ENCODE results near the gene C12orf76.
A peak's percentile ranks its signal among the peaks of the same experiment; 100 is the strongest.
"Not testable (repeated sequence)": the region's sequence is repeated elsewhere in the genome, so short reads cannot be mapped to it uniquely, and the experiment has no call there.

C12orf76 gene

DNA sequence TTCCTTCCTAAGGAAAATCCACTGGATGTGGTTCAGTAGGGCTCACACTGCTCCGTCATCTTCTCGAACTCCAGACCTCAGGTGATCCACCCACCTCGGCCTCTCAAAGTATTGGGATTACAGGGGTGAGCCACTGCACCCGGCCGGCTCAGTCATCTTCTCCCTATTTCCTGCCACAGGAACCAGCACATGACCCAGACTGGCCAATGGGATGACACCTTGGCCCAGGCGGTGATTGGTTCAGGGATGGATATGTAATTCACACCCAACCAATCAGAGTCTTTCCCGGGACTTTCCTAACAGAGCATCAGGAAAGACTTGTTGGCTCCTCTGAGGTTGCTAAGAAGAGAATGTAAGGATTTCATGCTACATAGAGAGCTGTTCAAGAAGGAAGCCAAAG, 19.2 kb upstream of the C12orf76 start:
- H3K4me1 ChIP-seq (ENCODE audit: control insufficient read depth, insufficient read depth, low read length, poor library complexity, severe bottlenecking), result no peaks in the 10 kb centered on the region
- no peaks in the 10 kb centered on the region for H3K36me3 ChIP-seq (ENCODE audit: control insufficient read depth, insufficient read depth, low read length)
- H3K9me3 ChIP-seq (ENCODE audit: control insufficient read depth, low read length), result no peaks in the 10 kb centered on the region
- H3K27ac ChIP-seq (ENCODE audit: insufficient read depth, low read length, poor library complexity, severe bottlenecking), result no peak overlapping the region
- DNase-seq, result no peak
- H3K27me3 ChIP-seq (replicated peaks; ENCODE audit: control insufficient read depth, insufficient read depth, low read length, poor library complexity, severe bottlenecking), result no peaks in the 10 kb centered on the region
- H3K4me3 ChIP-seq (ENCODE audit: insufficient read depth, low read depth, low read length, poor library complexity, severe bottlenecking), result no peak overlapping the region

DNA sequence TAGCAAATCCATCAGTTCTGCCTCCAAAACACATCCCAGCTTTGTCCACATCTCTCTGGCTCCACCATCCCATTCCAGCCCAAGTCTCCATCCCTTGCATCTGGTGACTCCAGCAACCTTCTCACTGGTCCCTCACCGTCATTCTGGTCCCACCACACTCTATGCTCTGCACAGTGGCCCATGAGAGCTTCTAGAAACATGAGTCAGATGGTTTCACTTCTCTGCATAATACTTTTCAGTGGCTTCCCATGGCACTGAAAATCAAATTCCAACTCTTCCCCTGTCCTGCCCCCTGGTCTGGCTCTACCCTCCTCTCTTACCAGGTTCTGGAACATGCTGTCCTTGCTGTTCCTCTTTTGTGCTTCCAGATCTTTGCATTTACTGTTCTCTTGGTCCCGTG, 17.2 kb upstream of the C12orf76 start:
- Histone ChIP-seq H3K4me3 (ENCODE audit: insufficient read depth, low read depth, low read length, poor library complexity, severe bottlenecking) (no peak overlapping the region), H3K4me1 (ENCODE audit: control insufficient read depth, insufficient read depth, low read length, poor library complexity, severe bottlenecking) (no peaks in the 10 kb centered on the region), H3K36me3 (ENCODE audit: control insufficient read depth, insufficient read depth, low read length) (no peaks in the 10 kb centered on the region), H3K27me3 (replicated peaks; ENCODE audit: control insufficient read depth, insufficient read depth, low read length, poor library complexity, severe bottlenecking) (no peaks in the 10 kb centered on the region), H3K27ac (ENCODE audit: insufficient read depth, low read length, poor library complexity, severe bottlenecking) (no peak overlapping the region), H3K9me3 (ENCODE audit: control insufficient read depth, low read length) (no peaks in the 10 kb centered on the region)
- DNase-seq, result no peak

DNA sequence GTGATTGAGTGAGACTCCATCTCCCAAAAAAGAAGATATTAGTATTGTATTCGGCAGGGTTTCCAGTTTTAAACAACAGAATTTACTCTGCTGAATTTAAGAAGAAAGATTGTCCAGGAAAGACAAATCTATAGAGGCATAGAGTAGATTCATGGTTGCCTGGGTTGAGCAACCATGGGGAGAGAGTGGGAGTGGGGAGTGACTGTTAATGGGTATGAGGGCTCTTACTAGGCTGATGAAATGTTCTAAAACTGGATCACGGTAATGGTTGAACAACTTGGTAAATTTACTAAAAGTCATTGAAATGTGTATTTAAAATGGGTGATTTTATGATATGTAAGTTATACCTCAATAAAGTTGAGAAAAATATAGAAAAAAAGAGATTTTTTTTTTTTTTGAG, 13.9 kb upstream of the C12orf76 start:
- Histone ChIP-seq H3K27ac (ENCODE audit: insufficient read depth, low read length, poor library complexity, severe bottlenecking) (no peak overlapping the region), H3K4me3 (ENCODE audit: insufficient read depth, low read depth, low read length, poor library complexity, severe bottlenecking) (no peak overlapping the region), H3K9me3 (ENCODE audit: control insufficient read depth, low read length) (no peaks in the 10 kb centered on the region), H3K27me3 (replicated peaks; ENCODE audit: control insufficient read depth, insufficient read depth, low read length, poor library complexity, severe bottlenecking) (no peaks in the 10 kb centered on the region), H3K36me3 (ENCODE audit: control insufficient read depth, insufficient read depth, low read length) (no peaks in the 10 kb centered on the region), H3K4me1 (ENCODE audit: control insufficient read depth, insufficient read depth, low read length, poor library complexity, severe bottlenecking) (no peaks in the 10 kb centered on the region)
- DNase-seq, result no peak

DNA sequence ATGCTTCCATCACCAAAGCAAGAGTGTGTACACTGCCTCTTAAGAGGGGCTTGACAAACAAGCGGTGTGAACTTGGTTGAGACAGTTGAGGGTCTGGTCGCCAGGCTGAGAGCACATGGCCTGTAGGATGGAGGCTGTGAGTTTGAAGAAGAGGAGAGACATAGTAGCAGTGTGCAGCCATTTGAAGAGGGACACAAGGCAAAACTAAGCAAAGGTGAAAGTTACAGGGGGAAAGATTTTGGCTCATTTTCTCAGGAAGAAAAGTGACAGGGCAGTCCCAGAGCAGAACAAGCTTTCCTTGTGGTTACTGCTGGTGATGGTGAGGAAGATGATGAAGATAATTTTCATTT, 11.3 kb upstream of the C12orf76 start:
- DNase-seq, result no peak
- H3K9me3 ChIP-seq (ENCODE audit: control insufficient read depth, low read length), result no peaks in the 10 kb centered on the region
- H3K27me3 ChIP-seq (replicated peaks; ENCODE audit: control insufficient read depth, insufficient read depth, low read length, poor library complexity, severe bottlenecking), result no peaks in the 10 kb centered on the region
- no peak overlapping the region for H3K27ac ChIP-seq (ENCODE audit: insufficient read depth, low read length, poor library complexity, severe bottlenecking)
- no peak overlapping the region for H3K4me3 ChIP-seq (ENCODE audit: insufficient read depth, low read depth, low read length, poor library complexity, severe bottlenecking)
- H3K4me1 ChIP-seq (ENCODE audit: control insufficient read depth, insufficient read depth, low read length, poor library complexity, severe bottlenecking), result no peaks in the 10 kb centered on the region
- no peaks in the 10 kb centered on the region for H3K36me3 ChIP-seq (ENCODE audit: control insufficient read depth, insufficient read depth, low read length)

DNA sequence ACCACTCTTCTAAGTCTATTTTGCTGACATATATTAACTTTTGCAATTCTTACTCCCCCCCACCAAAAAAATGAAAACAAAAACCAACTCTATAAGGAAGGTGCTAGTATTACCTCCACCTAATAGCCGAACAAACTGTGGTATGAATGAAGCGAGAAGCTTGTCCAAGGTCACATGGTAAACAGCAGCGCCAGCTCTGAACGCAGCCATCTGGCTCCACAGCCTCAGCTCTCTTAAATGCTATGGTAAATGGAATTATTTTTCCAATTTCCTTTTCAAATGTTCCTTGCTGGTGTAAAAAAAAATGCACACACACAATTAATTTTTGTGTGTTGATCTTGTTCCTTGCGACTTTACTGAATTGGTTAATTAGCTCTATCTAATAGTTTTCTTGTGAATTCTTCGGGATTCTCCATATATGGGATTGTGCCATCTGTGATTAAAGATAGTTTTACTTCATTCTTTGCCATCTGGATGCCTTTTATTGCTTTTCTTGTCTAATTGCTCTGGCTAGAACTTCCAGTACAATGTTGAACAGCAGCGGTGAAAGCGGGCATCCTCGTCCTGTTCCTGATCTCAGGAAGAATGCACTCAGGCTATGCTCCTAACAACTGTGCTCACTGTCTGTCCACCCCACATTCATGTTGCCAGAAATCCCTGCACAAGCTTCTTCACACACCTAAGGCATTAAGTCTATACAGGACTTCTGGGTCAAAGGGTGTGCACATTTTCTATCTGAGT, 10.7 kb upstream of the C12orf76 start:
- Histone ChIP-seq H3K27ac (ENCODE audit: insufficient read depth, low read length, poor library complexity, severe bottlenecking) (no peak overlapping the region), H3K9me3 (ENCODE audit: control insufficient read depth, low read length) (no peaks in the 10 kb centered on the region), H3K4me1 (ENCODE audit: control insufficient read depth, insufficient read depth, low read length, poor library complexity, severe bottlenecking) (no peaks in the 10 kb centered on the region), H3K4me3 (ENCODE audit: insufficient read depth, low read depth, low read length, poor library complexity, severe bottlenecking) (no peak overlapping the region), H3K27me3 (replicated peaks; ENCODE audit: control insufficient read depth, insufficient read depth, low read length, poor library complexity, severe bottlenecking) (no peaks in the 10 kb centered on the region), H3K36me3 (ENCODE audit: control insufficient read depth, insufficient read depth, low read length) (no peaks in the 10 kb centered on the region)
- no peak for DNase-seq

DNA sequence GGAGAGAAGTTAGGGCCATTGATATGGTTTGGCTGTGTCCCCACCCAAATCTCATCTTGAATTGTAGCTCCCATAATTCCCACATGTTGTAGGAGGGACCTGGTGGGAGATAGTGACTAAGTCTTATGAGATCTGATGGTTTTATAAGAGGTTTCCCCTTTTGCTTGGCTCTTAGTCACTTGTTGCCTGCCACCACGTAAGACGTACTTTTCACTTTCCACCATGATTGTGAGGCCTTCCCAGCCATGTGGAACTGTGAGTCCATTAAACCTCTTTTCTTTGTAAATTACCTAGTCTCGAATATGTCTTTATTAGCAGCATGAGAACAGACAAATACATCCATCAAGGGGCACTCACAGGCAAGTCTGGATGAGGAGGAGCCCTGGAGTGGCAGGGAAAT, 8.3 kb upstream of the C12orf76 start:
- DNase-seq; H3K36me3 ChIP-seq (ENCODE audit: control insufficient read depth, insufficient read depth, low read length); H3K27ac ChIP-seq (ENCODE audit: insufficient read depth, low read length, poor library complexity, severe bottlenecking); H3K4me1 ChIP-seq (ENCODE audit: control insufficient read depth, insufficient read depth, low read length, poor library complexity, severe bottlenecking); H3K9me3 ChIP-seq (ENCODE audit: control insufficient read depth, low read length); H3K4me3 ChIP-seq (ENCODE audit: insufficient read depth, low read depth, low read length, poor library complexity, severe bottlenecking); H3K27me3 ChIP-seq (replicated peaks; ENCODE audit: control insufficient read depth, insufficient read depth, low read length, poor library complexity, severe bottlenecking): not testable (repeated sequence)

DNA sequence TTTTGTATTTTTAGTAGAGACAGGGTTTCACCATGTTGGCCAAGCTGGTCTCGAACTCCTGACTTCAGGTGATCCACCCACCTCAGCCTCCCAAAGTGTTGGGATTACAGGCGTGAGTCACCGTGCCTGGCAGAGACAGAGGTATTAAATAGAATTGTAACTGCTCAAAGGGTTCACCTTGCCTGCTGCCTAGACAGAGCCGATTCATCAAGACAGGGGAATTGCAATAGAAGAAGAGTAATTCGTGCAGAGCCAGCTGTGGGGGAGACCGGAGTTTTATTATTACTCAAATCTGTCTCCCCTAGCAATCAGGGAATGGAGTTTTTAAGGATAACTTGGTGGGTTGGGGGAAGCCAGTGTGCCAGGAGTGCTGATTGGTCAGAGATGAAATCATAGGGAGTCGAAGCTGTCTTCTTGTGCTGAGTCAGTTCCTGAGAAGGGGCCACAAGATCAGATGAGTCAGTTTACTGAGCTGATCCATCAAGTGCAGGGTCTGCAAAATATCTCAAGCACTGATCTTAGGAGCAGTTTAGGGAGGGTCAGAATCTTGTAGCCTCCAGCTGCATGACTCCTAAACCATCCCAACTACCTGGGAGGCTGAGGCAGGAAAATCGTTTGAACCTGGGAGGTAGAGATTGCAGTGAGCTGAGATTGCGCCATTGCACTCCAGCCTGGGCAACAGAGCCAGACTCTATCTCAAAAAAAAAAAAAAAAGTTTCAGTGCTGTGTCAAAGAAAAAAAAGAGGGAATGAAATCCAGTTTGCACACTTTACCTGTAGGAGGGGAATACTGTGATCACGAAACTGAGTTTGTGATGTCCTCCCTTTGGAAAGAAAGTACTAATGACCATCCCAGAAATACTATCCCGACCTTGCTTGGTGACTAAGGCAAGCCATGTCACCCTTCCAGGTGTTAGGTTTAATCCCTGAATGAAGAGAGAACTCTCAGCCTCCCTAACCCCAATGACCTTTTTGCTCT, 7.3 kb upstream of the C12orf76 start:
- not testable (repeated sequence) for H3K4me3 ChIP-seq (ENCODE audit: insufficient read depth, low read depth, low read length, poor library complexity, severe bottlenecking); H3K4me1 ChIP-seq (ENCODE audit: control insufficient read depth, insufficient read depth, low read length, poor library complexity, severe bottlenecking); H3K36me3 ChIP-seq (ENCODE audit: control insufficient read depth, insufficient read depth, low read length); H3K9me3 ChIP-seq (ENCODE audit: control insufficient read depth, low read length); H3K27me3 ChIP-seq (replicated peaks; ENCODE audit: control insufficient read depth, insufficient read depth, low read length, poor library complexity, severe bottlenecking); H3K27ac ChIP-seq (ENCODE audit: insufficient read depth, low read length, poor library complexity, severe bottlenecking); DNase-seq

DNA sequence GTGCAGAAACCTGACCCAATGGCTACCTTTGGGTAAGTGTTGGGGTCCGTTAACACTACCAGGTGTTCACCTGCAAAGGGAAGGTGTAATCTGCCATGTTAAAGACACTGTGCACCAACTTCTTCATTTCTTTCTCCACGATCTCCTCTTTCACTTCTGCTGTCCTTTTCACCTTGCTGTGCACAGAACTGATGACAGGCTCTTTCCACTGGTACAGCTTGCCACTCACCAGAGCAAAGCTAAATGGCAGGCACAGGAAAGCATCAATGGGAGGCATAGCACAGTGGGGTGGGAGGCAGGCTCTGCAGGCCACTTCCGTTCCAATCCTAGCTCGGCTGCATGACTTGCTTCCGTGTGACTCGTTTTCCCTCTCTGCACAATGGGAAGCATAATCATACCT, 2.6 kb upstream of the C12orf76 start:
- Histone ChIP-seq H3K4me3 (ENCODE audit: insufficient read depth, low read depth, low read length, poor library complexity, severe bottlenecking) (no peak overlapping the region), H3K27ac (ENCODE audit: insufficient read depth, low read length, poor library complexity, severe bottlenecking) (no peak overlapping the region), H3K36me3 (ENCODE audit: control insufficient read depth, insufficient read depth, low read length) (no peaks in the 10 kb centered on the region), H3K27me3 (replicated peaks; ENCODE audit: control insufficient read depth, insufficient read depth, low read length, poor library complexity, severe bottlenecking) (no peaks in the 10 kb centered on the region), H3K9me3 (ENCODE audit: control insufficient read depth, low read length) (no peaks in the 10 kb centered on the region), H3K4me1 (ENCODE audit: control insufficient read depth, insufficient read depth, low read length, poor library complexity, severe bottlenecking) (peaks cover 10% of the 10 kb centered on the region)
- DNase-seq, result no peak

DNA sequence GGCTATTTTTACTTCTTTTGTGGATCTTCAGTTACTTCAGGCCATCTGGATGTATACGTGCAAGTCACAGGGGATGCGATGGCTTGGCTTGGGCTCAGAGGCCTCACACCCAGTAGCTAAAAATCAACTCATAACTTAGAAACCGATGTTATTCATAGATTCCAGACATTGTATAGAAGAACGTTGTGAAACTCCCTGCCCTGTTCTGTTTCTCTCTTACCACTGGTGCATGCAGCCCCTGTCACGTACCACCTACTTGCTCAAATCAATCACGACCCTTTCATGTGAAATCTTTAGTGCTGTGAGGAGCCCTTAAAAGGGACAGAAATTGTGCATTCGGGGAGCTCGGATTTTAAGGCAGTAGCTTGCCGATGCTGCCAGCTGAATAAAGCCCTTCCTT, 1.3 kb upstream of the C12orf76 start:
- not testable (repeated sequence) for H3K36me3 ChIP-seq (ENCODE audit: control insufficient read depth, insufficient read depth, low read length); DNase-seq; H3K27me3 ChIP-seq (replicated peaks; ENCODE audit: control insufficient read depth, insufficient read depth, low read length, poor library complexity, severe bottlenecking); H3K27ac ChIP-seq (ENCODE audit: insufficient read depth, low read length, poor library complexity, severe bottlenecking); H3K9me3 ChIP-seq (ENCODE audit: control insufficient read depth, low read length); H3K4me3 ChIP-seq (ENCODE audit: insufficient read depth, low read depth, low read length, poor library complexity, severe bottlenecking)
- peaks cover 10% of the 10 kb centered on the region for H3K4me1 ChIP-seq (ENCODE audit: control insufficient read depth, insufficient read depth, low read length, poor library complexity, severe bottlenecking)

DNA sequence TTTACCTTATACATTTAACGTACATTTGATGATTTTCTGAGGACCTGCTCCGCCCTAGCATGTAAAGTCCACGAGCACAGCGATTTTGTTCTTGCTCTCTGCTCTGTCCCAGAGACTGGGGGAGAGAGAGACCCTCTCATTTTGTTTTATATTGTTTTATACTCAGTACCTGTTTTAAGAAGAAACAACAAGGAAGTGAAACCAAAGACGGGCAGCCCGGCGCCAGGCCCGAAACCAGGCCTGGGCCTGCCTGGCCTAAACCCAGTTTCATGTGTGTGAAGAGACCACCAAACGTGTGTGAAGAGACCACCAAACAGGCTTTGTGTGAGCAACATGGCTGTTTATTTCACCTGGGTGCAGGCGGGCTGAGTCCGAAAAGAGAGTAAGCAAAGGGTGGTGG, 712 bp upstream of the C12orf76 start:
- not testable (repeated sequence) for DNase-seq; H3K9me3 ChIP-seq (ENCODE audit: control insufficient read depth, low read length); H3K27me3 ChIP-seq (replicated peaks; ENCODE audit: control insufficient read depth, insufficient read depth, low read length, poor library complexity, severe bottlenecking); H3K36me3 ChIP-seq (ENCODE audit: control insufficient read depth, insufficient read depth, low read length)
- Histone ChIP-seq H3K27ac (ENCODE audit: insufficient read depth, low read length, poor library complexity, severe bottlenecking) (peak overlapping the region; percentile 73), H3K4me1 (ENCODE audit: control insufficient read depth, insufficient read depth, low read length, poor library complexity, severe bottlenecking) (peaks cover 10% of the 10 kb centered on the region), H3K4me3 (ENCODE audit: insufficient read depth, low read depth, low read length, poor library complexity, severe bottlenecking) (peak overlapping the region; percentile 84)

Measured in effector memory CD4-positive, alpha-beta T cell (primary cell).